GM19328 (cell line): Measurements from ENCODE around the gene MEIOB.

ENCODE experiments used
- ATAC-seq: cut with Tn5 transposase; IDR thresholded peaks from one replicate; pipeline ENCODE4 v1.9.1; 2021; ENCODE audit warnings: mild to moderate bottlenecking, moderate library complexity; ENCODE audit not compliant: unreplicated experiment

MEIOB gene

GRCh38 chr16:1789643-1790045, 82.3 kb downstream of the MEIOB start:
- no peak for ATAC-seq

DNA sequence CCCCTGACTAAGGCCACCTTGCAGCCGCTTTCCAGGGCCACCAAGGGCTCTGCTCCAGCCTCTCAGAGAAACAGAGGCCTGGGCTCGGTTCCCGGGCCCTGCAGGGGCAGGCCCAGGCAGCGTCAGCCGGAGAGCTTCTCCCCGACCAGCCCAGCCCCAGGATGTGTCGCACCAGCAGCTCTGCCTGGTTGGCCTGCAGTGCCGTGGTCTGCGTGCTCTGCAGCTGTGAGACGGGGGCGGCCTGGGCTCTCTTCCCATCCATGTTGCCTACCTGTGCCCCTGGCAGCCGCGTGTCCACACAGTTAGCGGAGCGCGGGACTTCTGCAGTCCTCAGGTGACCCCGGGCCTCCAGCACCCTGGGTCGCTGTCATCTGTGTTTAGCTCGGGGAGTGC, 83.3 kb downstream of the MEIOB start:
- ATAC-seq: no peak

DNA sequence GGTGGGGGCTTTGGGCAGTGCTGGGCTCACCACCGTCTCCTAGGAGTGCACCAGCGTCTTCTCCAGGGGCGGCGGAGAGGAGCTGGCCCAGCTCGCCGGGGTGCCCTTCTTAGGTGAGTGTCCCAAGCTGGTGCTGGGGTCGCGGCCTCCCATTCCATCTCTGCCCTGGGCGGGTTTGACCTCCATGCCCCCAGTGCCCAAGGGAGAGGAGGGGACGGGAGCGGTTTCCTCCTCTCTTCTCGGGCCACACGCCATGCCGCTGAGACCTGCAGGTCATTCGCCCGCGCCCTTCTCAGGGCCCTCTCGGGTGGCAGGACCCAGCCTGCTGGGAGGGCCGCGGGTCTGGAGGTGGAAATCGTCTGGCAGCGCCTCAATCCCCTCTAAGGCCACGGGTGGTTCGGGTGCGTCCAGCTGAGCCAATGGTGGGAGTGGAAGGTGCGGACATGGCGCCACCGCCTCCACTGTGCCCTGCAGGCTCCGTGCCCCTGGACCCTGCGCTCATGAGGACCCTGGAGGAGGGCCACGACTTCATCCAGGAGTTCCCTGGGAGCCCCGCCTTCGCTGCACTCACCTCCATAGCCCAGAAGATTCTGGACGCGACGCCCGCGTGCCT, 83.8 kb downstream of the MEIOB start:
- ATAC-seq: no peak

- no peak for ATAC-seq
These were observed 84.5 kb downstream of the MEIOB start for GRCh38 chr16:1787322-1788094.

- no peak for ATAC-seq
These were observed 85.0 kb downstream of the MEIOB start for GRCh38 chr16:1787056-1787321.

DNA sequence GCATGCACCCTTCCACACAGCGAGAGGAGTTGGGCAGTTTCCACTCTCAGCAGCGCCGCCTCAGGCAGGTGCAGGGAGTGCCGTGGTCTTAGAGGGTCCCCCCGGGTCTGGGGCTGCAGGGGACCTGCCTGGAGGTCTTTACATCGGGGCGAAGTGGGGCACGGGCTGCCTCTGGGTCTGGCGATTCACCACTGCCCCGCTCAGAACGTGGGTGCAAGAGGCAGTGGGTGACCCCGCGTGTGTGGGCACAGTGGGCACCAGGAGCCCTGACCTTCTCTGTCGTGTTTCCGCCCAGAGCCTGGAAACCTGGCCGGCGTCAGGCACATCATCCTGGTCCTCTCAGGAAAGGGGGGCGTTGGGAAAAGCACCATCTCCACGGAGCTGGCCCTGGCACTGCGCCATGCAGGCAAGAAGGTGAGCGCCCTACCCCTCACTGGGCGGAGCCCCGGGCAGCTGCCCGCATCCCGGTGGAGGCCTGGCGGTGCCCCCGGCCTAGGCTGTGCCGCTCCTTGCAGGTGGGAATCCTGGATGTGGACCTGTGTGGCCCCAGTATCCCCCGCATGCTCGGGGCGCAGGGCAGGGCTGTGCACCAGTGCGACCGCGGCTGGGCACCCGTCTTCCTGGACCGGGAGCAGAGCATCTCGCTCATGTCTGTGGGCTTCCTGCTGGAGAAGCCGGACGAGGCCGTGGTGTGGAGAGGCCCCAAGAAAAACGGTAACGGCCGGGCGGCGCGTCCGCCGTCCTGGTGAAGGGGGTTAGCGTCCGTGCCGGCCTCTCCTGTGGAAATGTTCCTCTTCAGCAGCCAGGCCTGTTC, 85.5 kb downstream of the MEIOB start:
- ATAC-seq: no peak

- no peak for ATAC-seq
These were observed 86.2 kb downstream of the MEIOB start for GRCh38 chr16:1785846-1786170.

- no peak for ATAC-seq
These were observed 86.8 kb downstream of the MEIOB start for GRCh38 chr16:1784977-1785845.
